Measurements from ENCODE around the gene OTOGL.

The OTOGL gene

DNA sequence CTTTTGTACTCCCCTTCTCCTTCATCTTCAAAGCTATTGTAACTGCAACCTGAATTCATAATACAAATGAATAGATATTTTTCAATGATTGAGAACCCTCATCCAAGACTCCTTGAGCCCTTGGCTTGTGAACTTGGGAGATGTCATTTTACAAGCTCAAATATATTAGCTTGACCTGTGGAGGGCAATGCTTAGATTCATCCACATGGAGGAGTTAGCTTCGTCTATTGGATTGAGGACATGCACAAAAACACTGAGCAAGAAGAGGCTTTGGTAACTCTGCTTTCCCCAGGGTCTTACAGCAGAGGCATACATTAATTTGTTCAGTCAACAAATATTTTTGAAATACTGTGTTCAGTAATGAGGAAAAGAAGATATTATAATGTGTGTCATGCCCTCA is 101.1 kb downstream of the OTOGL start:
- no peaks in the 10 kb centered on the region for H3K27me3 ChIP-seq (ENCODE audit: insufficient read depth, low read length, poor library complexity, severe bottlenecking)
- no peak overlapping the region for H3K4me3 ChIP-seq (ENCODE audit: low read length, poor library complexity, severe bottlenecking)
- no peaks in the 10 kb centered on the region for H3F3A ChIP-seq (ENCODE audit: low read depth)
- no peaks in the 10 kb centered on the region for H4K20me1 ChIP-seq (ENCODE audit: insufficient read depth, low read length, poor library complexity, severe bottlenecking)
- no peaks in the 10 kb centered on the region for H3K4me1 ChIP-seq (ENCODE audit: insufficient read depth, low read length, poor library complexity, severe bottlenecking)
- H3K9ac ChIP-seq (ENCODE audit: low read depth, low read length, poor library complexity, severe bottlenecking) = no peak overlapping the region
- no peaks in the 10 kb centered on the region for H3K79me2 ChIP-seq (ENCODE audit: insufficient read depth, low read length)
- no peak overlapping the region for H3K4me2 ChIP-seq (ENCODE audit: low read depth, low read length, poor library complexity, severe bottlenecking)
- TF ChIP-seq, protein P1, sequence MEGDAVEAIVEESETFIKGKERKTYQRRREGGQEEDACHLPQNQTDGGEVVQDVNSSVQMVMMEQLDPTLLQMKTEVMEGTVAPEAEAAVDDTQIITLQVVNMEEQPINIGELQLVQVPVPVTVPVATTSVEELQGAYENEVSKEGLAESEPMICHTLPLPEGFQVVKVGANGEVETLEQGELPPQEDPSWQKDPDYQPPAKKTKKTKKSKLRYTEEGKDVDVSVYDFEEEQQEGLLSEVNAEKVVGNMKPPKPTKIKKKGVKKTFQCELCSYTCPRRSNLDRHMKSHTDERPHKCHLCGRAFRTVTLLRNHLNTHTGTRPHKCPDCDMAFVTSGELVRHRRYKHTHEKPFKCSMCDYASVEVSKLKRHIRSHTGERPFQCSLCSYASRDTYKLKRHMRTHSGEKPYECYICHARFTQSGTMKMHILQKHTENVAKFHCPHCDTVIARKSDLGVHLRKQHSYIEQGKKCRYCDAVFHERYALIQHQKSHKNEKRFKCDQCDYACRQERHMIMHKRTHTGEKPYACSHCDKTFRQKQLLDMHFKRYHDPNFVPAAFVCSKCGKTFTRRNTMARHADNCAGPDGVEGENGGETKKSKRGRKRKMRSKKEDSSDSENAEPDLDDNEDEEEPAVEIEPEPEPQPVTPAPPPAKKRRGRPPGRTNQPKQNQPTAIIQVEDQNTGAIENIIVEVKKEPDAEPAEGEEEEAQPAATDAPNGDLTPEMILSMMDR (conservative IDR thresholded peaks at IDR 0.05; ENCODE audit: low read length) = no peak
- no peak for TF ChIP-seq EZH2phosphoT487 (IDR thresholded peaks at IDR 0.05; ENCODE audit: borderline replicate concordance)
- H3K36me3 ChIP-seq (ENCODE audit: insufficient read depth, low read length) = no peaks in the 10 kb centered on the region
- no peak overlapping the region for H2AFZ ChIP-seq (ENCODE audit: low read length)
- no peaks in the 10 kb centered on the region for H3K9me2 ChIP-seq (replicated peaks; ENCODE audit: low read depth, low read length)
- H3K9me3 ChIP-seq (ENCODE audit: insufficient read depth, low read depth, low read length) = no peaks in the 10 kb centered on the region

DNA sequence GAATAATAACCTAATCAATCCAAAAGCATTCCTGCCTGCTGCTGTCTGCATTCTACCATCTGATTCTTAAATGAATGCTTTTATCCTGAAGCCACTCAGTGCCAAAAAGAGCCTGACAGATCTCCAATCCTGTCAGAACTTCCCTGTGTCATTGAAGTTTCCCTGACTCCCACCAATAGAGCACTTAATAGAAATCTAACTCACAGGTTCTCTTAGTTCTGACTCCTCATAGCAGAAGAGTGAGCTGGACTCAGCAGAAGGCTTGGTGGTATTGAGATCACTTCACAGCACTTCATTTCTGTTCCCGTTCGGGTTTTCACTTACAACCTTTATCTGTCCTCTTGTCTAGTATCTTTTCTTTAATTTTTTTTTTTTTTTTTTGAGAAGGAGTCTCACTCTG is 102.6 kb downstream of the OTOGL start:
- H3K9ac ChIP-seq (ENCODE audit: low read depth, low read length, poor library complexity, severe bottlenecking) = no peak overlapping the region
- H2AFZ ChIP-seq (ENCODE audit: low read length) = no peak overlapping the region
- no peaks in the 10 kb centered on the region for H3K9me2 ChIP-seq (replicated peaks; ENCODE audit: low read depth, low read length)
- H3K4me3 ChIP-seq (ENCODE audit: low read length, poor library complexity, severe bottlenecking) = no peak overlapping the region
- H3F3A ChIP-seq (ENCODE audit: low read depth) = no peaks in the 10 kb centered on the region
- no peaks in the 10 kb centered on the region for H3K36me3 ChIP-seq (ENCODE audit: insufficient read depth, low read length)
- H3K4me1 ChIP-seq (ENCODE audit: insufficient read depth, low read length, poor library complexity, severe bottlenecking) = peaks cover 8% of the 10 kb centered on the region
- H3K9me3 ChIP-seq (ENCODE audit: insufficient read depth, low read depth, low read length) = no peaks in the 10 kb centered on the region
- no peaks in the 10 kb centered on the region for H3K27me3 ChIP-seq (ENCODE audit: insufficient read depth, low read length, poor library complexity, severe bottlenecking)
- H3K4me2 ChIP-seq (ENCODE audit: low read depth, low read length, poor library complexity, severe bottlenecking) = no peak overlapping the region
- H3K79me2 ChIP-seq (ENCODE audit: insufficient read depth, low read length) = no peaks in the 10 kb centered on the region
- TF ChIP-seq, protein P1 (conservative IDR thresholded peaks at IDR 0.05; ENCODE audit: low read length) = no peak
- TF ChIP-seq EZH2phosphoT487 (IDR thresholded peaks at IDR 0.05; ENCODE audit: borderline replicate concordance) = no peak
- no peaks in the 10 kb centered on the region for H4K20me1 ChIP-seq (ENCODE audit: insufficient read depth, low read length, poor library complexity, severe bottlenecking)

DNA sequence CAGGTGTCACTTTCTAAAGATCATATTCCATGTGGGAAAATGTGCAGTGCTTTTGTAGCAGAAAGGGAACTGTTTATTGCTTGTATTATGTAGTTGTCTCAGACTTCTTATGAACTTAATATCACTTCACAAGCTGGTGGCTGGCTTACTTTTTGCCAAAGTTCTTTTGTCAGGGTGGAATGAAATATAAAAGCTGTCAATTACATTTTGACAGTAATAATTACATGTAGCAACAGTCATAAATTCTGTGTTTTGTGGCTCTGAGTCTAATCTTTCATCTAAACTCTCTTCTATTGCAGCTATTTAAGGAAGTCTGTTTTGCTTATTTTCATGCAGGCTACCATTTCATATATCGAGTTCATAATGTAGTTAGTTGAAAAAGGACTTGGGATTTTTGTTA is 106.6 kb downstream of the OTOGL start:
- no peak overlapping the region for H3K9ac ChIP-seq (ENCODE audit: low read depth, low read length, poor library complexity, severe bottlenecking)
- H3K4me2 ChIP-seq (ENCODE audit: low read depth, low read length, poor library complexity, severe bottlenecking) = no peak overlapping the region
- no peaks in the 10 kb centered on the region for H3K27me3 ChIP-seq (ENCODE audit: insufficient read depth, low read length, poor library complexity, severe bottlenecking)
- peaks cover 8% of the 10 kb centered on the region for H3K4me1 ChIP-seq (ENCODE audit: insufficient read depth, low read length, poor library complexity, severe bottlenecking)
- H3K9me2 ChIP-seq (replicated peaks; ENCODE audit: low read depth, low read length) = no peaks in the 10 kb centered on the region
- H4K20me1 ChIP-seq (ENCODE audit: insufficient read depth, low read length, poor library complexity, severe bottlenecking) = no peaks in the 10 kb centered on the region
- no peak overlapping the region for H3K4me3 ChIP-seq (ENCODE audit: low read length, poor library complexity, severe bottlenecking)
- no peaks in the 10 kb centered on the region for H3K9me3 ChIP-seq (ENCODE audit: insufficient read depth, low read depth, low read length)
- H2AFZ ChIP-seq (ENCODE audit: low read length) = peak overlapping the region; percentile 46
- H3K36me3 ChIP-seq (ENCODE audit: insufficient read depth, low read length) = no peaks in the 10 kb centered on the region
- TF ChIP-seq, protein P1 (conservative IDR thresholded peaks at IDR 0.05; ENCODE audit: low read length) = no peak
- no peak for TF ChIP-seq EZH2phosphoT487 (IDR thresholded peaks at IDR 0.05; ENCODE audit: borderline replicate concordance)
- H3F3A ChIP-seq (ENCODE audit: low read depth) = no peaks in the 10 kb centered on the region
- H3K79me2 ChIP-seq (ENCODE audit: insufficient read depth, low read length) = no peaks in the 10 kb centered on the region
